Measurements from ENCODE around the gene PRKAR2A.

The PRKAR2A gene

DNA sequence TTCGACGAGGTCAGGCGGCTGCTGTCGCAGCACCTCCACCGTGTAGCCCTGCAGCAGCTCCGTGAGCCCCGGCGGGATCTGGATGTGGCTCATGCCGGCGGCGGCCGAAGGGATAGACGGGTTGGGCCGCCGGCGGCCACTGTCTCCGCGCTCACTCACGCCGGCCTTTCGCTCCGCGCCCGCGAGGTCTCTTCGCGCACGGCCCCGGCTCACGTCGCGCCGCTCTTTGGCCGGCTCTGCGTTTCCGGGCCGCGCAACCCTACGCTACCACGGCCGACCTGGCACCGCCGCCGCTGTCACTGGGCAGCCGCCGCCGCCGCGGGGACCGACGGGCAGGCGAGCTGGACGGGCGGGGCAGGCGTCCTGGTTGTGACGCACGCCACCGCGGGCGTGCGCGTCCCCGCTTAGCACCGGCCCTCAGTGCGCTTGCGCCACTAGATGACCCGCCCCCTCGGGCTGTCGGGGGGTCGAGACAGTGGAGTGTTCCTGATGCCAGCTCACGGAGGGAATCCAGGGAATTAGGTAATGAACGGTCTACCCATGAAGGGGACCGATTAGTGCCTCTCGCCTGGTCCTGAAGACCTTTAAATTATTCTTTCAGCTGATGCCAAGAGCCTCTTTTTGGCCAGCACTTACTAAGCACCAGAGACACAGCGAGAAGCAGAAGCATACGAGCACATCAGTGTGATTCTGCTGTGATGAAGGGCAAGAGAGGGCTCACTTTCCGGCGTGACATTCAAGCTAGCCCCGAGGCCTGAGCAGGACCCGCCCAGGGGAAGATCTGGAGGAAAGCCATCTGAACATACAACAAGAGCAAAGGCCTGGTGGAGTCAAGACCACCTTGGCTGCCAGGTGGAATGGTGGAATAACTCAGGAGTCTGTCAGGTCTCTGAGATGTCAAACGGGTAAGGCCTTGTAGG lies at the start of gene PRKAR2A:
TSS of gene PRKAR2A (minus strand) at position 371 of the 920 bp plus-strand sequence. CDS start at position 93, 278 bp downstream.
- DNase-seq, result peak; percentile 68

DNA sequence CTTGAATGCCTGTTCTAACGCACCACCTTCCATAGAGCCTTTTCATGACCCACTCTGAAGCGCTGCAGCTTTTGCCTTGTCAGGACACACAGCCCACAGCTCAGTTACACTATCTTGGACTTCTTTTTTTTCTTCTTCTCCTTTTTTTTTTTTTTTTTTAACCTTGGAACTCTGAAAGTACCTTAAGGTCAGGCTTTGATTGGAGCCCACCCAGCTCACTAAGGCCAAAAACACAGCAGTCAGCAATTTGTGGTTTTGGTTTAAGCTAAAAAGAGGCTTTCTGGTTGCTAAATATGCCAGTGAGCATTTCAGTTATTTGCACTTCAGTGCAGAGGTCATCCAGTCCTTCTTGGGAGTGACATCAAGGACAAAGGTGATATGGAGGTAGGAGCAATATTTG lies 49.3 kb upstream of the PRKAR2A start:
- no peak for DNase-seq

DNA sequence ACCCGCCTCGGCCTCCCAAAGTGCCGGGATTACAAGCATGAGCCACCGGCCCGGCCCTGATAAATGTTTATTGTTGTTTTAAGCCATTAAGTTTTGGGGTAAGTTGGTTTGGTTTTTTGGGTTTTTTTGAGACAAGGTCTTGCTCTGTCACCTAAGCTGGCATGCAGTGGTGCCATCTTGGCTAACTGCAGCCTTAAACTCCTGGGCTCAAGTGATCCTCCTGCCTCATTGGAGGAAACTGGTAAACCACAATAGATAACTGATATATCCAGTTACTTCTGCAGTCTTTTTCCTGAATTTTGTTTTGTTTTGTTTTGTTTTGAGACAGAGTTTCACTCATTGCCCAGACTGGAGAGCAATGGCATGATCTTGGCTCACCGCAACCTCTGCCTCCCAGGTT lies 46.8 kb upstream of the PRKAR2A start:
- no peak for DNase-seq

DNA sequence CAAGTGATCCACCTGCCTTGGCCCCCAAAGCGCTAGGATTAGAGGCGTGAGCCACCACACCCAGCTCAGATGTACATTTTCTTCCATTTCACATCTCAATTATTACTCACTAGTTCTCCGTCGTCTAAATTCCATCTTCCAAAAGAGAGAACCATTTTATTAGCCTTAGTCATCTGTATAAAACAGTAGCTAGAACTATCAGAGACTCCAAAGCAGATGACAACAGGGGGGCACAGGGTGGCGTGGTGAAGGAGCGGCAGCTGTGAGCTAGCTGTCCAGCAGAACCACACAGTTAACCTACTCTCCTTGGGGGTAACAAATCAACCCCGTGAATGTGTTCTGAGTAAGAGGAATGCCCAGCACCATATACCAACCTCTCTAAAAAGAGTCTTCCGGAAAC lies 43.9 kb upstream of the PRKAR2A start:
- DNase-seq, result no peak

DNA sequence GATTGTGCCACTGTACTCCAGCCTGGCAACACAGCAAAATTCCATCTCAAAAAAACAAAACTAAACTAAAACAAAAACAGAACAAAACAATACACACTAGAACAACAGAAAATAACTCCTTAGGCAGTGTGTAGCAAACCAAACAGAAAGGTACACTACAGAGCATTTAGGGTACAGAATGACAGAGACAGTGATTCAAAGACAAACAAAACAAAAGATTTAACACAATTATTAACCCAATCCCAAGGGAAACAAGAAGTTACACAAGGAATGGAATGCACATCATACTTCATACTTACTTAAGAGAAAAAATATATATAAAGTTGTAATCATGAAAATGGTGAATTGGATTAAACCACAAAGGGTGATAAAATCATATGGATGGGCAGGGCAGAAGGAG lies 38.1 kb upstream of the PRKAR2A start:
- DNase-seq, result no peak

DNA sequence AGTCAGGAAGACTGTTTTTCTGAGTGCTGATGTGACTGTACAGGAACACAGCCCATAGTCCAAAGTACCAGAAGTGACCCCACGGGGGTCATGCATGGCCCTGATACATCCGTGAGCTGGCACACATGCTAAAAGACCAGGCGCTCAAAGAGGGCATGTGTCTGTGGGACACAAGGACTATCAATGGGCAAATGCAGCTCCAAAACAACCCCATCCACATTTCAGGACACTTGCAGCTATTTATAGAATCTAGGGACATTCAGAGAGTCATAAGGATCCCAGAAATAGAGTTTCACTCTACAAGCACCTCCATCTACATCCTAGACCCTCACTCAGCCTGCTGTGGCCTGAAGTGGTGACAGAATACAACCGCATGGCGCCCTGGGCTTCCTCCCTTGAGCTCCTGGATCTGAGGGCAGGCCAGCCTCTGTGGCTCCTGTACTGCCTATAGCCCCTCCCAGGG lies 34.0 kb upstream of the PRKAR2A start:
- DNase-seq, result no peak

DNA sequence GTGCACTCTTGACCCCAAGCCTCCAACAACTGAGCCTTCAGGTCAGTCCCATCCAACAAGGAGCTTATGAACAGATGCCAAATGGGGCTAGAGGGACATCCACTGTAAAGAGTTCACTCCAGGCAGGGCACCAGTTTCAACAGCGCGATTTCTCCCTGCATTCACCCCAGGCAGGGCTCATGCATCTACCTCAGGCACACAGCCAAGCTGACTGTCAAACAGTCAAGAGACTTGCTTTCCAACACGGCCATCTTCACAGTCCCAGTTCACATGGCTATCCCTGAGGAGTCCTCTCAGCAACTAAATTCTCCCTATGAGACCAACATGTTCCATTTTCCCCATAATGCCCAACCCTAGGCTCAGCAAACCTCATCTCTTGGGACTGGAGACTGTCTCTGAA lies 33.3 kb upstream of the PRKAR2A start:
- DNase-seq, result no peak

DNA sequence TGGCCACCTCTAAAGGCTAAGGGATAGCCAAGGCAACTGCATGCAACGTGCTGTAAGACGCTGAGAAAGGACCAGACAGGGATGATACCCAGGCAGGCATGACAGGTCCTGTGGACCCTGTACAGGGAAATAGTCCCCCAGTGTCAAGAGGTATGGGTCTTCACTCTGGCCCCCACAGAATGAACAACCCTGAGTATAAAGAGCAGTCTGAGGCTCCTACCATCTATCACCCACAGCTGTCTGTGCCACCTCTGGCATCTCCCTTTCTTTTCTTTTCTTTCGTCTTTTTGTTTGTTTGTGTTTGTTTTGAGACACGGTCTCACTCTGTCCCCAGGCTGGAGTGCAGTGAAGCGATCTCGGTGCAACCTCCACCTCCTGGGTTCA lies 32.3 kb upstream of the PRKAR2A start:
- no peak for DNase-seq

DNA sequence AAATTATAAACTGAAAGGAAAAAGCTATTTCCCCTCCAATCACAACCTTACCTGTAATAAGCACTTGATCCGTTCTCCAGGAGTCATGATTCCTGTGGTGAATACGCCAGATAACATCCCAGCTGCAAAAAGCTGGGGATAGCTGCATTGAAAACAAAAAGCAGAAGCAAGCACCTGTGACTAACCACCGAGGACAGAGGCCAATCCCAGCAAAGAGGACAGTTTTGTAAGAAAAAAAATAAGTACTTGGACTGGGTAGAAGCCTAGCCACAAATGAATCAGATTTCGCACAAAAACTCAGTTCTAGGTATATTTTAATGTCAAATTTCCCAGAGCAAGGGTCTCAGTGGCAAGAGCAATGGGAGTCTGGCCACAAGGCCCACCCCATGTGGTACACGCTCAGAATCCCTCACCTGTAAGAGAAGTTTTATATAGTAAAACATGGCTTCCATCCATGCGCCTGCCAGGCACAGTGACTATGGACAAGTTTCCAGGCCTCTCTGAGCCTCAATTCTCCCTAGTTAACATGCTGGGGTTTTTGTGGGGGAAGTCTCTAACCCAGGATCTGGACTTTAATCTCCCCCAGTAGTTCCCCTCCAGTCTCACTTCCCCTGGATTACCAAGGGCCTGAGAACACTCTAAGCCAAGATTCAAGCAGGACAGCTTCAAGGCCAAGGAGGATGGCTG lies 31.8 kb upstream of the PRKAR2A start:
- no peak for DNase-seq

DNA sequence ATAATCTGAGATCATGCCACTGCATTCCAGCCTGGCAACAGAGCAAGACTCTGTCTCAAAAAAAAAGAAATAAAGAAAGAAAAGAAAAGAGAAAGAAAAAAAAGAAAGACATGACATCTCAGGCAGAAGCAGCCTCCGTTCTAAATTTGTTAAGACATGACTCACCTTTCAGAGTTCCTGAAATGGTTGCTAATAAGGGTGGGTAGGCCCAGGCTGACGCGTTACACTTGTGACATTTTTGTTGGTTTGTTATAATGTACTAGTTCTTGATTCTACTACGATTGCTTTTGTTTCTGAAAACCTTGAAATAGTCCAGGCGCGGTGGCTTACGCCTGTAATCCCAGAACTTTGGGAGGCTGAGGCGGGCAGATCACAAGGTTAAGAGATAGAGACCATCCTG lies 30.0 kb upstream of the PRKAR2A start:
- no peak for DNase-seq

DNA sequence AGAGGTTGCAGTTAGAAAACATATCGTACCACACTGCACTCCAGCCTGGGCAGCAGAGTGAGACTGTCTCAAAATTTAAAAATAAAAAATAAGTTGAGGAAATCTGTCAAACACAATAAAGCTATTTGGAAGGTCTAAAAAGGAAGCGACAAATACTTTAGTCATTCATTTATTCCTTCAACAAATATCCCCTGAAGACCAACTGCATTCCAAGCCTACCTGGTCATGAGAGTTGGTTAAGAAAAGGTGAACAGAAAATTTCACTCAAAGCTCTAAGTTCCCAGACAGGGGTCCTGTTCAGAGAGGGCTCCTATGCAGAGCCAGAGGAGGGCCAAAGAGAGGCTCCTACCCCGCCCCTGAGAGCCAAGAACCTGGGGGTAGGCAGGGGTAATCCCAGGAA lies 15.4 kb upstream of the PRKAR2A start:
- no peak for DNase-seq

DNA sequence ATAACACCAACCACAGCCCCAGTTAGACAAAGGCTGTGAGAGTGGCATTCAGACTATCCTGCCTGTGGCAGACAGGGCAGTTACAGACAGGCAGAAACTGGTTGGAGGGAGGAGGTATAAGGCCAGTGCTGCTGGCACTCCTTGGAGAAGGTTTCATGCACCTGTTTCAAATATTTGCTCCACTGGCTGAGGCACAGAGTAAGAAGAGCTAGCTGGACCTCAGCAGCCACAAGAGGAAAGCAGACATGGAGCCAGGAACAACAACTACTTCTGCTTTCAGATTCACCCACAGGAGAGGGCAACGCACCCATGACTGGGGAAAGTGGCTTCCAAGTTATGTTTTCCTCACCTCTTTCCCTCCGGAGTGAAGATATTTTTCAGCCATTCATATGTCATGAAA lies 11.5 kb upstream of the PRKAR2A start:
- DNase-seq, result no peak

DNA sequence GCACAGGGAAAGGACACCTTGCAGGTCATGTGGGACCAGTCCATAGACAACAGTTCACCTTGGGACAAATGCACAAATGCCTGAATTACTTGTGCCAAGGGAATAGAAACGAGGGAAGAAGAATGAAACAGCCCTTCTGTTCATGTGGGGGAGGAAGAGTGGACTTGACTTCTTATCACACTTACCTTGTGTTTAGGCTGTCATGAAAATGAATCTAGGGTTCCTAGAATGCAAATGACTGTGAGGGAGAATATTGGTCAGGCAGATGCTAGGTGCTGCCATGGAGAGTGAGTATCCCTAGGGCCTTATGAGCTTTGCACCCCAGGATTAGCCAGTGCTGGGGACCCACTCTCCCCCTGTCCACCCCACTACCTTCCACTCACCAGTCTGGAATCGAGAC lies 11.0 kb upstream of the PRKAR2A start:
- DNase-seq, result no peak

DNA sequence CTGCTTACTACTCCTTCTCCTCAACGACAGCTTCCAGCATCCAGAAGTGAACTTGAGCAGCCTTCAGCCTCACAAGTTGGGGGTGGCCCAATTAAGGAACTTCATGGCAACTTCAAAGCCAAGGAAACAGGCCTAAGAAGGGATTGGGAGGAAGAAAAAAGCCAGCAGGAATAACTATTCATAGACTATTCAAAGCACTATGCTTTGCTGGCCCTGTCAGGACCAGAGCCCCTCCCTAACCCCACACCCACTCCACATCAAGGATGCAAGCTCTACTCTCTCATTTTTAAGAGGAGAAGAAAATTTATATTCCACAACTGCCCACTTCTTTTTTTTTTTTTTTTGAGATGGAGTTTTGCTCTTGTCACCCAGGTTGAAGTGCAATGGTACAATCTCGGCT lies 10.0 kb upstream of the PRKAR2A start:
- DNase-seq, result no peak

DNA sequence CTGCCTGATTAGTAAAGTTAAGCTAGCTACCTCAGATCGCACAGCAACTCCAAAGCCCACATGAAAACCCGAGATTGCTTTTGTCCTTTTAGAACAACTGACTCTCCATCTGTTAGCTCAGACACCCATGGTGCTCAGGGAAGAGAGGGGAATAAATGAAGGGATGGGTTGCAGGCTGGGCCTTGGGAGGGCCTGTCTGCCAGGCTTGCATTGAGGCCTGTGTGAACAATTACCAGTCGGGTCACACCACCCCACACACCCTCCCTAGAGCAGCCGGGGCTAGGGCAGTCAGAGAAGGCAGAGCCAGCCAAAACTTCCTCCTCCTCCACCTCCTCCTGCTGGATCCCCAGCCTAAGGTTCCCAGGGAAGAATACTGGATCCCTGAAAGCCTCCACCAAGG lies 8.8 kb upstream of the PRKAR2A start:
- DNase-seq, result no peak

DNA sequence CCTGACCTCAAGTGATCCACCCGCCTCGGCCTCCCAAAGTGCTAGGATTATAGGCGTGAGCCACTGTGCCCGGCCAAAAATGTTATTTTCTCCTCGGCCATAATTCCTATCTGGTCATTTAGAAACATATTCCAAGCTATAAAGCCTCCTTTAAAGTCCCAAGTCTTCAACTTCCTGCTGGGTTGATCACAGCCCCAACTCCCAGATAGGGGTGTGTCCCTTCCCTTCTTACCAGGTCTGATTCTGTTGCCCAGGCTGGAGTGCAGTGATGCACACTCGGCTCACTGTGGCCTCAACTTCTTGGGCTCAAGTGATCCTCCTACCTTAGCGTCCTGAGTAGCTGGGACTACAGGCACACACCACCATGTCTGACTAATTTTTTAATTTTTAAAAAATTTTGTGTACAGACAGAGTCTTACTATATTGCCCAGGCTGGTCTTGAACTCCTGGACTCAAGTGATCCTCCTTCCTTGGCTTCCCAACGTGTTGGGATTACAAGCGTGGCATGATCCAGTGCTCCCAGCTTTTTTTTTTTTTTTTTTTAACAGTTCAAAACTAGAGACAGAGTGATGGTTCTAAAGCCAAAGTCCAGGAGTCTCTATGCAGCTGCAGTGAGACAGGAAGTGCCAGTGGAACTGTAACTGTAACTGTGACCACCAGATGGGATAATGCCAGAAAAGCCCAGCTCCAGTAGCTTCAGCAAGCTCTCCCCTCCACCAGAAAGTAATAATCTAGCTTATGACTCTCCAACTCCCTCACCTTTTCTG lies 8.2 kb upstream of the PRKAR2A start:
- DNase-seq, result no peak

DNA sequence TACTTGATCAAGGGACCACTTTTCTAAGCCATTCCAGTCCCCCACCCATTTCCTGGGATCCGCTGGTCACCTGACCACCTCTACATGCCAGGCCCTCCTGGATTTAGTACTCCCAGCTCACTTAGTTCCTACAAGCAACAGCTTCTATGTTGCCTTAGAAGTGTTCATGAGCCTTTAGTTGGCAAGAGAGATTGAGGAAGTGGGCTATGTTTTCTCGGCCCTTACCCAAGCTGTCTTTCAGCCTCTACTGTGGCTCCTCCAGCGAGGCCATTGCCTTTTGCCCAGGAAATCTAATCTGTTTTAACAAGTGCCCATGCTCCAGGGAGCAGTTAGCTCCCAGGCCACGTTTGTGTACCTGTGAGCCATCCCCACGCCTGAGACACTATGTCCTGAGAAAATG lies 4.5 kb upstream of the PRKAR2A start:
- DNase-seq, result no peak

DNA sequence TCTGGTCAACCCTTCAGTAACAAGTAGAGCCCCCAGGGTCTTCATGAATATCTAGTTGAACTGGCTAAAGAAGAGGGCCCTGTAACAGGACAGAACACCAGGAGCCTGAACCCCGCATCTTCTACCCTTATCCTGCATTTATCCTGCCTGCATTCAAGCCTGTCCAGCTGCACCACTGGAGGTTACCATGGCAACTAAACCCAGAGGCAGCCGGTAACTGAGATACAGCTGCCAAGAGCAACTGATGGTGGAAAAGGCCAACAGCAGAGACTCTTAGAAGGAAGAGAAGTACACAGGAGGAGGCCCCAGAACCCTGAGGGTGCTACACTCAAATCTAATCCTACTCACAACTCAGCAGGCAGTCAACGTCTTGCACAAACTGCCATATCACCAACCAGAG lies 3.7 kb upstream of the PRKAR2A start:
- DNase-seq, result peak; percentile 54

DNA sequence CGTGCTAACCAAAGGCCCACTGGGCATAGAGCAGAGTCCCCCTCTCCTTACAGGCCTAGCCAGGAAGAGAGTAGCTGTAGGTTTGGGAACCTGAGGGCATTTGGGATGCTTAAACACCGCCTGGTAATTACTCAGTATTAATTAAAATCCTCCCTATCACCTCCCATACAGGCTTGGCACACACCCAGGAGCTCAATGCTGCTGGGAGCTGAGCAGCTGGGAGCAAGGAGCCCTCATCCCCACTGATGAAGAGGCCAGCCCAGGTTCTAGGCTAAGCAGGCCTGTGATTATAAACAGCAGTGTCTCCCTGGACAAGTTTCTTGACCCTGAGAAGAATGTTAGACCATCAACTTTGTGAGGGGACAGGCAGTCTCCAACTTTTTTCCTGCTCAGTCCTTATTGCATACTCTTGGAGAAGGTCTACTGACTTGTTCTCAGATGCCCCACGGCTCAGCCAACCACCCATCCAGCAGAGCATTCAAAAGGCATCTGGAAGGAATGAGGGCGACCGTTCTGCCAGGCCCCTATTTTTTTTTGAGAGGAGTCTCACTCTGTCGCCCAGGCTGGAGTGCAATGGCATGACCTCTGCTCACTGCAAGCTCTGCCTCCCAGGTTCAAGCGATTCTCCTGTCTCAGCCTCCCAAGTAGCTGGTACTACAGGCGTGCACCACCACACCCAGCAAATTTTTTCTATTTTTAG lies 1.3 kb upstream of the PRKAR2A start:
- DNase-seq, result no peak

DNA sequence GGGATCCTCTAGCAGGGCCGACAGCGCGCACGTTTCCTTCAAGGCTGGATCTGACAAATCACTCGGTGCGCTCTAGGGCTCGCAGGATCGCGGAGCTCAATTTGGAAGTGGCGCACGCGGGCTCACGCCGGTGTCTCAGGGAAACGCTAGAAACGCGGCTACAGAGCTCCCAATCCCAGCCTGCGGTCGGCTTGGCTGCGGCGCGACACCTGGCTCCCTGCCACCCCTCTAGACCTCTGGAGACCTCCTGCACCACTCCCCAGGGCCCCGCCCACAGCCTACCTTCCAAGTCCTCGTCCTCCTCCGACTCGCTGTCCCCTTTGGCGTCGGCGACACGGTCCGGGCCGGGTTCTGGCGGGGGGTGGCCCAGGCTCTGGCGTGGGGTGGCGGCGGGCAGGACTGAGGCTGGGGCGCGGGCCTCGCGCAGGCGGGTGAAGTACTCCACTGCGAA lies 596 bp downstream of the PRKAR2A start:
- DNase-seq, result peak; percentile 80

DNA sequence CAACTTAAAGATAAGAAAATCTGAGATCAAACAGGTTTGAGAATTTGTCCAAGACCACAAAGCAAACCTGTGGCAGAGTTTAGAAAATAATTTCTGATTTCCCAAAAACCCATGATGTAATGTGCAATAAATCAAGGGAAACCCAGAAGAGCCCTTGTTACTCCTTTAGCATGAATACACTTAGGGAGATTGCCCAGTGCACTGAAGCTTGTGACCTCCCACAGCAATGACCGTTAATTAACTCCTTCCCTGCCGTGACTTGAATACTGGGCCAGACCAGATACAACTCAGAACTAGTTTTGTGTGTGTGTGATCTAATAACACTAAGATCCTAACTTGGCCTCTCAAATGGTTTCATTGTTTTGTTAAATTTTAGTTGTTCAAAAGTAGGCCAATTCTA lies 2.5 kb downstream of the PRKAR2A start:
- no peak for DNase-seq

DNA sequence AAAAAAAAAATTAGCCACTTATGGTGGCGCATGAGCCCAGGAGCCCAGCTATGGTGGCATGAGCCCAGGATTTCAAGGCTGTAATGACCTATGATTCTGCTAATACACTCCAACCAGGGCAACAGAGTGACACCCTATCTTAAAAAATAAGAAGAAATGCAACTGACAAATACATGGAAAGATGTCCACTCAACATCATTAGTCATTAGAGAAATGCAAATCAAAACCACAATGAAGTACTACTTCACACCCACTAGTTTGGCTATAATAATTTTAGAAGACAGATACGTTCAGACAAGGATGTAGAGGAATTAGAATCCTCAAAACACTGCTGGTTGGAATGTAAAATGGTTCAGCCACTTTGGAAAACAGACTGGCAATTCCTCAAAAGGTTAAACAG lies 10.5 kb downstream of the PRKAR2A start:
- no peak for DNase-seq

All from NCI-H1105 treated with DMSO at 0.1 percent for 48 hours (cell line).